K562 (cell line): ENCODE results near the gene RIMOC1. TPM values are rescaled to one million over a fixed set of nuclear protein-coding genes. Genes with fewer than 3 reads are reported as not detected.

Experiments
- CREBBP ChIP-seq: IDR thresholded peaks from one replicate; pipeline ENCODE4 v1.6.1; 2012; ENCODE audit warnings: low read depth, mild to moderate bottlenecking, control low read depth, inconsistent platforms, low read length
- ESRRA ChIP-seq: fragments of 450-650 bp; IDR thresholded peaks from 2 replicates; pipeline ENCODE4 v1.6.1; 2014; ENCODE audit warnings: low read depth, mild to moderate bottlenecking, moderate library complexity, borderline replicate concordance
- ETV6 ChIP-seq, 3 experiments: fragments of 150-350 bp in 1 of 3; sonication (generic) in 1 of 3; formaldehyde crosslinking in 1 of 3; IDR thresholded peaks; 2 replicates each; pipeline versions ENCODE4 v1.6.1 to v1.8.0; 2014 to 2022; ENCODE audit warnings: borderline replicate concordance in 2 of 3, low read depth in 2 of 3, antibody characterized with exemption in 1 of 3, low read length in 1 of 3, mild to moderate bottlenecking in 1 of 3, missing genetic modification reagents in 1 of 3
- FOXM1 ChIP-seq, 2 experiments: fragments of 450-650 bp in 1 of 2; sonication (generic) in 1 of 2; formaldehyde crosslinking in 1 of 2; IDR thresholded peaks; 2 replicates each; pipeline versions ENCODE4 v1.6.1 to v1.9.0; 2017 to 2022; ENCODE audit warnings: low read depth in 2 of 2, mild to moderate bottlenecking in 2 of 2, missing genetic modification reagents in 1 of 2, moderate library complexity in 1 of 2
- LCOR ChIP-seq: sonication (generic); formaldehyde crosslinking; IDR thresholded peaks from 2 replicates; pipeline ENCODE4 v1.8.0; 2022; ENCODE audit warnings: mild to moderate bottlenecking, missing genetic modification reagents
- PPARD ChIP-seq: fragments of 250-450 bp; sonication (Bioruptor Pico); IDR thresholded peaks from 2 replicates; pipeline ENCODE4 v1.8.0; 2022; ENCODE audit warnings: inconsistent platforms, mild to moderate bottlenecking, moderate library complexity
- SPI1 ChIP-seq: IDR thresholded peaks from 2 replicates; pipeline ENCODE4 v1.6.1; 2011; ENCODE audit warnings: low read depth, low read length, control low read depth, borderline replicate concordance
- SRSF9 ChIP-seq: fragments of 200-400 bp; formaldehyde crosslinking; IDR thresholded peaks from 2 replicates; pipeline ENCODE4 v1.6.1; 2017; ENCODE audit warnings: low read depth, low read length, borderline replicate concordance
- TAF9B ChIP-seq: fragments of 450-650 bp; IDR thresholded peaks from 2 replicates; pipeline ENCODE4 v1.6.1; 2018; ENCODE audit warnings: mild to moderate bottlenecking; ENCODE audit not compliant: partially characterized antibody
- ZBTB9 ChIP-seq: fragments of 450-650 bp; formaldehyde crosslinking; IDR thresholded peaks from 2 replicates; pipeline ENCODE4 v1.4.0; 2020; ENCODE audit warnings: mild to moderate bottlenecking, moderate library complexity
- ZNF3 ChIP-seq: fragments of 250-450 bp; sonication (Bioruptor Pico); IDR thresholded peaks from 2 replicates; pipeline ENCODE4 v1.5.0; 2021; ENCODE audit warnings: mild to moderate bottlenecking, moderate library complexity
- ZNF766 ChIP-seq: fragments of 200-800 bp; sonication (Bioruptor generic); conservative IDR thresholded peaks from 2 replicates; pipeline ENCODE4 v1.6.1; 2016; ENCODE audit warnings: missing genetic modification characterization, missing compliant biosample characterization
- polyA plus RNA-seq, 8 experiments: library from polyadenylated mRNA; depleted of rRNA in 4 of 8; stranded (reverse) in 5 of 8; unstranded in 3 of 8; fragments of >200 nt; fragmentation: Nextera tagmentation in 2 of 8; fragmentation: Illumina TruSeq in 1 of 8; extraction: Ambion mirVana in 2 of 8; extraction: Trizol in 1 of 8; gene quantifications; 2 replicates each; pipeline versions ENCODE4 v1.2.1 to v1.2.3, GENCODE V29; 2011 to 2014; ENCODE audit warnings: inconsistent platforms in 1 of 8, missing spikeins in 1 of 8
- total RNA-seq, 7 experiments: library from RNA; depleted of rRNA in 6 of 7; stranded (reverse); fragments of >200 nt in 6 of 7; fragmentation: Illumina TruSeq in 2 of 7; extraction: Trizol in 2 of 7; gene quantifications; 2 replicates each; pipeline versions ENCODE4 v1.2.1 to v1.2.3, GENCODE V29; 2011 to 2021; ENCODE audit warnings: low replicate concordance in 1 of 7
- TF ChIP-seq, protein P1 (sequence below): fragments of 450-650 bp; IDR thresholded peaks from 2 replicates; pipeline ENCODE4 v1.6.1; 2016; ENCODE audit warnings: mild to moderate bottlenecking
- TF ChIP-seq, protein P2 (sequence below): fragments of 250-450 bp; sonication (Bioruptor Pico); IDR thresholded peaks from 2 replicates; pipeline ENCODE4 v1.4.0; 2020; ENCODE audit warnings: mild to moderate bottlenecking, moderate library complexity, borderline replicate concordance
- TF ChIP-seq, protein P3 (sequence below), 2 experiments: IDR thresholded peaks; 2 replicates each; pipeline ENCODE4 v1.6.1; 2012; ENCODE audit warnings: improper control_type of control experiment in 2 of 2, low read depth in 2 of 2, low read length in 2 of 2, borderline replicate concordance in 1 of 2
- TF ChIP-seq, protein P4 (sequence below): fragments of 250-450 bp; sonication (Bioruptor Pico); IDR thresholded peaks from 2 replicates; pipeline ENCODE4 v1.4.0; 2020; ENCODE audit warnings: mild to moderate bottlenecking, moderate library complexity

RIMOC1 gene
- total and polyA plus RNA-seq, 9 of the 15 experiments (the other 6 are each of a cell fraction or from before 2014, with no cell fraction given): 11.6 to 63.1 (median 30.8) TPM

GRCh38 chr5:41883243-41883642, 20.9 kb upstream of the RIMOC1 start (continued):
- TF ChIP-seq ZBTB9 (0 out of 2 replicates have a peak, but pooled peaks have one; percentile 33), PPARD (CRISPR knock-in tag) (no peak), CREBBP (no peak), LCOR (no peak), ZNF3 (CRISPR knock-in tag) (no peak), SRSF9 (no peak), TAF9B (peak; percentile 44), SPI1 (no peak), ETV6 (IDR thresholded peaks at IDR 0.05; ENCODE audit: borderline replicate concordance in 1 of 2, low read depth in 2 of 2, low read length in 1 of 2) (no peak), ETV6 (CRISPR knock-in tag; IDR thresholded peaks at IDR 0.05; ENCODE audit: borderline replicate concordance) (no peak), ZNF766 (CRISPR knock-in tag) (peak; percentile 54; the same call in 1 of the 2 replicates), ESRRA (no peak), FOXM1 (IDR thresholded peaks at IDR 0.05; ENCODE audit: low read depth) (peak; percentile 56; the same call in 1 of the 2 replicates), FOXM1 (CRISPR knock-in tag; IDR thresholded peaks at IDR 0.05; ENCODE audit: low read depth) (no peak)
- TF ChIP-seq, protein P1, sequence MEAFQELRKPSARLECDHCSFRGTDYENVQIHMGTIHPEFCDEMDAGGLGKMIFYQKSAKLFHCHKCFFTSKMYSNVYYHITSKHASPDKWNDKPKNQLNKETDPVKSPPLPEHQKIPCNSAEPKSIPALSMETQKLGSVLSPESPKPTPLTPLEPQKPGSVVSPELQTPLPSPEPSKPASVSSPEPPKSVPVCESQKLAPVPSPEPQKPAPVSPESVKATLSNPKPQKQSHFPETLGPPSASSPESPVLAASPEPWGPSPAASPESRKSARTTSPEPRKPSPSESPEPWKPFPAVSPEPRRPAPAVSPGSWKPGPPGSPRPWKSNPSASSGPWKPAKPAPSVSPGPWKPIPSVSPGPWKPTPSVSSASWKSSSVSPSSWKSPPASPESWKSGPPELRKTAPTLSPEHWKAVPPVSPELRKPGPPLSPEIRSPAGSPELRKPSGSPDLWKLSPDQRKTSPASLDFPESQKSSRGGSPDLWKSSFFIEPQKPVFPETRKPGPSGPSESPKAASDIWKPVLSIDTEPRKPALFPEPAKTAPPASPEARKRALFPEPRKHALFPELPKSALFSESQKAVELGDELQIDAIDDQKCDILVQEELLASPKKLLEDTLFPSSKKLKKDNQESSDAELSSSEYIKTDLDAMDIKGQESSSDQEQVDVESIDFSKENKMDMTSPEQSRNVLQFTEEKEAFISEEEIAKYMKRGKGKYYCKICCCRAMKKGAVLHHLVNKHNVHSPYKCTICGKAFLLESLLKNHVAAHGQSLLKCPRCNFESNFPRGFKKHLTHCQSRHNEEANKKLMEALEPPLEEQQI: peak; percentile 74; the same call in 1 of the 2 replicates
- TF ChIP-seq, protein P2, sequence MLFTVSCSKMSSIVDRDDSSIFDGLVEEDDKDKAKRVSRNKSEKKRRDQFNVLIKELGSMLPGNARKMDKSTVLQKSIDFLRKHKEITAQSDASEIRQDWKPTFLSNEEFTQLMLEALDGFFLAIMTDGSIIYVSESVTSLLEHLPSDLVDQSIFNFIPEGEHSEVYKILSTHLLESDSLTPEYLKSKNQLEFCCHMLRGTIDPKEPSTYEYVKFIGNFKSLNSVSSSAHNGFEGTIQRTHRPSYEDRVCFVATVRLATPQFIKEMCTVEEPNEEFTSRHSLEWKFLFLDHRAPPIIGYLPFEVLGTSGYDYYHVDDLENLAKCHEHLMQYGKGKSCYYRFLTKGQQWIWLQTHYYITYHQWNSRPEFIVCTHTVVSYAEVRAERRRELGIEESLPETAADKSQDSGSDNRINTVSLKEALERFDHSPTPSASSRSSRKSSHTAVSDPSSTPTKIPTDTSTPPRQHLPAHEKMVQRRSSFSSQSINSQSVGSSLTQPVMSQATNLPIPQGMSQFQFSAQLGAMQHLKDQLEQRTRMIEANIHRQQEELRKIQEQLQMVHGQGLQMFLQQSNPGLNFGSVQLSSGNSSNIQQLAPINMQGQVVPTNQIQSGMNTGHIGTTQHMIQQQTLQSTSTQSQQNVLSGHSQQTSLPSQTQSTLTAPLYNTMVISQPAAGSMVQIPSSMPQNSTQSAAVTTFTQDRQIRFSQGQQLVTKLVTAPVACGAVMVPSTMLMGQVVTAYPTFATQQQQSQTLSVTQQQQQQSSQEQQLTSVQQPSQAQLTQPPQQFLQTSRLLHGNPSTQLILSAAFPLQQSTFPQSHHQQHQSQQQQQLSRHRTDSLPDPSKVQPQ: no peak
- TF ChIP-seq, protein P3, sequence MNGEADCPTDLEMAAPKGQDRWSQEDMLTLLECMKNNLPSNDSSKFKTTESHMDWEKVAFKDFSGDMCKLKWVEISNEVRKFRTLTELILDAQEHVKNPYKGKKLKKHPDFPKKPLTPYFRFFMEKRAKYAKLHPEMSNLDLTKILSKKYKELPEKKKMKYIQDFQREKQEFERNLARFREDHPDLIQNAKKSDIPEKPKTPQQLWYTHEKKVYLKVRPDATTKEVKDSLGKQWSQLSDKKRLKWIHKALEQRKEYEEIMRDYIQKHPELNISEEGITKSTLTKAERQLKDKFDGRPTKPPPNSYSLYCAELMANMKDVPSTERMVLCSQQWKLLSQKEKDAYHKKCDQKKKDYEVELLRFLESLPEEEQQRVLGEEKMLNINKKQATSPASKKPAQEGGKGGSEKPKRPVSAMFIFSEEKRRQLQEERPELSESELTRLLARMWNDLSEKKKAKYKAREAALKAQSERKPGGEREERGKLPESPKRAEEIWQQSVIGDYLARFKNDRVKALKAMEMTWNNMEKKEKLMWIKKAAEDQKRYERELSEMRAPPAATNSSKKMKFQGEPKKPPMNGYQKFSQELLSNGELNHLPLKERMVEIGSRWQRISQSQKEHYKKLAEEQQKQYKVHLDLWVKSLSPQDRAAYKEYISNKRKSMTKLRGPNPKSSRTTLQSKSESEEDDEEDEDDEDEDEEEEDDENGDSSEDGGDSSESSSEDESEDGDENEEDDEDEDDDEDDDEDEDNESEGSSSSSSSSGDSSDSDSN (IDR thresholded peaks at IDR 0.05; ENCODE audit: borderline replicate concordance in 1 of 2, low read depth in 2 of 2, low read length in 2 of 2): no peak
- TF ChIP-seq, protein P4, sequence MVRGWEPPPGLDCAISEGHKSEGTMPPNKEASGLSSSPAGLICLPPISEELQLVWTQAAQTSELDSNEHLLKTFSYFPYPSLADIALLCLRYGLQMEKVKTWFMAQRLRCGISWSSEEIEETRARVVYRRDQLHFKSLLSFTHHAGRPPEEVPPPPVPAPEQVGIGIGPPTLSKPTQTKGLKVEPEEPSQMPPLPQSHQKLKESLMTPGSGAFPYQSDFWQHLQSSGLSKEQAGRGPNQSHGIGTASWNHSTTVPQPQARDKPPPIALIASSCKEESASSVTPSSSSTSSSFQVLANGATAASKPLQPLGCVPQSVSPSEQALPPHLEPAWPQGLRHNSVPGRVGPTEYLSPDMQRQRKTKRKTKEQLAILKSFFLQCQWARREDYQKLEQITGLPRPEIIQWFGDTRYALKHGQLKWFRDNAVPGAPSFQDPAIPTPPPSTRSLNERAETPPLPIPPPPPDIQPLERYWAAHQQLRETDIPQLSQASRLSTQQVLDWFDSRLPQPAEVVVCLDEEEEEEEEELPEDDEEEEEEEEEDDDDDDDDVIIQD (CRISPR knock-in tag): no peak
